Hematopoietic multipotent progenitor cell treated with erythropoietin and hydrocortisone succinate and interleukin-3 and kit ligand, for 4 days (in vitro differentiated cells): ENCODE data around the gene TGFB1I1.
"Not testable (repeated sequence)": the region's sequence is repeated elsewhere in the genome, so short reads cannot be mapped to it uniquely, and the experiment has no call there.

Experiments
- DNase-seq: peaks from one replicate; pipeline ENCODE4 v3.0.0-alpha.2; 2015

The TGFB1I1 gene

DNA sequence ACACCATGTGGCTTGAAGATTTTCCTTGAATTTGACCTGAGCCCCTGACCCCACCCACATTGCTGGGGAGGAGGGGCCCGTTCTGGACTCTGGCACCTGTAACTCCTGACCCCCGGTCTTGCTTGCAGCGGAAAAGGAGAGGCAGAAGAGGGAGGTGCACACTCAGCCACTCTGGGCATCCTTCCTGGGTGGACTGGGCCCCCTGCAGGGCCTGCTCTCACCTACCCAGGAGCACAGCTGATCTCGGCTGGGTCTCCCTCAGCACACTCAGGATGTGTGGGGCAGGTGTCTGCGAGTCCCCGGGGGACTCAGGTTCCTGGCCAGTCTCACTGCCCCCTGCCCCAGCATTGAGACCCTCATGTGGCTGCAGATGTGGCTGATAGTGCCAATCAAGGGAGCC lies 51.8 kb downstream of the TGFB1I1 start:
- not testable (repeated sequence) for DNase-seq

DNA sequence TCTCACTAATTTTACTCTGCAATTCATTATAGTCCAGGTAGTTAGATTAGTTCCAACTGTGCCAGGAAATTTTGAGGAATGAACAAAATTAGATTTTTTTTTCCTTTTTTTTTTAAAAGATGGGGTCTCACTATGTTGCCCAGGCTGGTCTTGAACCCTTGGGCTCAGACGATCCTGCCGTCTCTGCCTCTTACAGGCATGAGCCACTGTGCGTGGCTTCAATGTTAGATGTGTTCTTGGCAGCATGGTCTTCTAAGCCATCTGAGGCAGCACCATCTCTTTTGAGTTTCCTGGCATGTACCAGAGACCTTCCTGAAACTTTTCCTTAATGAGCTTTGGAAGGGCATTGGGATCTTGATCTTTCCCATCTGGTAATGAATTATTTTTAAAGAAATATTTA lies 53.2 kb downstream of the TGFB1I1 start:
- DNase-seq, result no peak
